ENCODE results near the gene NEK1.
"Not testable (repeated sequence)": the region's sequence is repeated elsewhere in the genome, so short reads cannot be mapped to it uniquely, and the experiment has no call there.

NEK1 gene

DNA sequence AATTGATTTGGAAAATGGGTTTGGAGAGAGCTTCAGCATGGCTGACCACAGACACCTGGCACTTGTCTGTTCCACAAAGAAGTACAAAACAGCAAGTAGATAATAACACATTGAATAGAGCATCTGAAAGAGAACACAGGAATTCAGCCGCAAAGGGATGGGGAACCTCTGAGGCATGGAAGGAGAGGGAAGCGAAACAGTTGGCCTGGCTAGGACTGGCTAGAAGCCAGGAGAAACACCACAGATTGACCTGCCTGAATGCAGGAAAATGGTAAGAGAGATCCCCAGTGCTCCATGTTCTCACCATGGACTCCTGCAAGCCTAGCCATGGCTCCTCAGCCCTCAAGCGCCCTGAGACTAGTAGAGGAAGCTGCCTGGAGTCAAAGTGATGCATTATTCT is 171.9 kb downstream of the NEK1 start:
- in situ Hi-C loops (cut with HindIII; ENCODE audit: low pct_unique_long_range_greater_than_20kb, low sequenced_read_pairs) = no loop called here
- no peak for TF ChIP-seq JUND (IDR thresholded peaks at IDR 0.05; ENCODE audit: low read depth)
- no peak for DNase-seq (ENCODE audit: low read depth in 1 of 2, low spot score in 1 of 2)

GRCh38 chr4:169439244-169439643 is 173.1 kb downstream of the NEK1 start:
- no peak for TF ChIP-seq JUND (IDR thresholded peaks at IDR 0.05; ENCODE audit: low read depth)
- in situ Hi-C loops (cut with HindIII; ENCODE audit: low pct_unique_long_range_greater_than_20kb, low sequenced_read_pairs) = no loop called here

DNA sequence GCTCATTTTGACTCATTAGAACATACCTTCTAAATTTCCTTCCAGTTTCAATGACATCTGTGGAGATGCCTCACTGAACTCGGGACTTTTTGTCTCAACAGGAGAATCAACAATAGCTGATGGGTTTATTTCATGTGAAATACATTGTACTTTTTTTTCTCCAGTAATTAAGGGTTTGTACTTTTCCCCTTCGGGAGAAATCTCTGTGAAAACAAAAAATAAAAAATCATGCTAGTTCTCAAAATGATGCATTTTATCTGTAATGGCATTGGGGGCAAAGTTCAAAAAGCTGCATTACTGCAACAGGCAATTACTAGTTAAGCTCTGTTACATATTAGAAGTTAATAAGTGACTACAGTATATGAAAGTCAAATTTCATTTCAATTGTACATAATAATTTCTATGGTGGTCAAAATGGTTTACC is 174.3 kb downstream of the NEK1 start:
- in situ Hi-C loops (cut with HindIII; ENCODE audit: low pct_unique_long_range_greater_than_20kb, low sequenced_read_pairs) = no loop called here
- TF ChIP-seq JUND (IDR thresholded peaks at IDR 0.05; ENCODE audit: low read depth) = no peak
- no peak for DNase-seq (ENCODE audit: low read depth in 1 of 2, low spot score in 1 of 2)

More at GRCh38 chr4:169439244-169439643, 173.1 kb downstream of the NEK1 start:
- peak; percentile 10 to 15 for DNase-seq (ENCODE audit: low read depth in 1 of 2, low spot score in 1 of 2)

DNA sequence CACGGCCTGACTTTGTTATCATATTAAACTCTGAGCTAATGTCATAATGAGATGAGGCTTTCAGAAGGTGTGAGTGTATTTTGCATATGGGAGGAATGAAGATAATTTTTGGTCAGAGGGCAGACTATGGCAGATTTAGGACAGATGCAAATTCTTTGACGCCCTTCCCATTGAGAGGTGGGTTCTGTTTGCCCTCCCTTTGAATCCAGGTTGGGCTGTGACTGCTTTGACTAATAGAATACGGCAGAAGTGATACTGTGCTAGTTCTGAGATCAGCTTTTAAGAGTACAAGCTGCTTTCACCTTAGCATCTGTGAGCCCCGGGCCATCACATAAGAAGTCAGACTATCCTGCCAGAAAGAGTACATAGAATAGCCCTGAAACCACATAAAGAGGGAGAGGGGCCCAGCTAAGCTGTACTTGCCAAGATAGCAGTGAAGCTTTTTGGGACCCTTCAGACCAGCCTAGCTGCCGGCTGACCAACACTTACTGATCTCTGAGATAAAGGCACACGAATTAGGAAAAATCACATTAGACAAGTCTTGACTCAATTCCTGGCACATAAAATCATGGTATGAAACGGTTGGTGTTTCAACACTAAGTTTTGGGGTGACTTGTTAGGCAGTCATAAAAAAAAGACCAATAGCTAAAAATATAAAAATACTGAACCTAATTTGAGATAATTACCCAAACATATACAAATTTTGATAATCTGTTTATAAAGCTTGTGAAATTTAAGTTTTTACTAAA is 174.9 kb downstream of the NEK1 start:
- in situ Hi-C loops (cut with HindIII; ENCODE audit: low pct_unique_long_range_greater_than_20kb, low sequenced_read_pairs) = no loop called here
- DNase-seq (ENCODE audit: low read depth in 1 of 2, low spot score in 1 of 2) = no peak
- TF ChIP-seq JUND (IDR thresholded peaks at IDR 0.05; ENCODE audit: low read depth) = no peak

DNA sequence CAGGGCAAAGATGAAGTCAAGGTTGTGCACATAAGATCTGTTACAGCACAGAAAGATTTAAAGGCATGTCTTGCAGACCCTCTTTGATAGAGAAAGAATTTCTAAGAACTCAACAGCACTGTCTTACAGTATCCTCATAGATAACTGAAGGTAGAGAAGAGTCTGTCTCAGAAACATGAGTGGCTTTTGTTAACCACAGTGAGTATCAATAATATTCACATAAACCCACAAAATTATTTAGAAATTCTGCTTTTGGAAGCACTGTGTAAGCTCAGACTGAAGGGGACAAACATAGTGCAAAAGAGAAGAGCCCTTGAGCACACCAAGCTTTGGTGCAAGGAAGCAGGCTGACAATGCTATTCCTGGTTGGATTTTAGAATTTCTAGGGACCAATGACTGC is 175.6 kb downstream of the NEK1 start:
- in situ Hi-C loops (cut with HindIII; ENCODE audit: low pct_unique_long_range_greater_than_20kb, low sequenced_read_pairs) = no loop called here
- no peak for TF ChIP-seq JUND (IDR thresholded peaks at IDR 0.05; ENCODE audit: low read depth)
- no peak for DNase-seq (ENCODE audit: low read depth in 1 of 2, low spot score in 1 of 2)

GRCh38 chr4:169428376-169428775 is 184.0 kb downstream of the NEK1 start:
- TF ChIP-seq JUND (IDR thresholded peaks at IDR 0.05; ENCODE audit: low read depth) = no peak
- in situ Hi-C loops (cut with HindIII; ENCODE audit: low pct_unique_long_range_greater_than_20kb, low sequenced_read_pairs) = no loop called here

DNA sequence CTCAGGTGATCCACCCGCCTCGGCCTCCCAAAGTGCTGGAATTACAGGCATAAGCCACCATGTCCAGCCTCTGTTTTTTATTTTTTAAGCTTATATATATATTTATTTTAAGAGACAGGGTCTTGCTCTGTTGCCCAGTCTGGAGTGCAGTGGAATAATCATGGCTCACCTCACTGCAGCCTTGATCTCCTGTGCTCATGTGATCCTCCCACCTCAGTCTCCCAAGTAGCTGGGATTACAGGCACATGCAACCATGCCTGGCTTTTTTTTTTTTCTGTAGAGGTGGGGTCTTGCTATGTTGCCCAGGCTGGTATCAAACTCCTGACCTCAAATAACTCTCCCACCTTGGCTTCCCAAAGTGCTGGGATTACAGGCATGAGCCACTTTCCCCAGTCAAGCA is 184.7 kb downstream of the NEK1 start:
- DNase-seq (ENCODE audit: low read depth in 1 of 2, low spot score in 1 of 2); in situ Hi-C loops (cut with HindIII; ENCODE audit: low pct_unique_long_range_greater_than_20kb, low sequenced_read_pairs): not testable (repeated sequence)

More at GRCh38 chr4:169428376-169428775, 184.0 kb downstream of the NEK1 start:
- DNase-seq (ENCODE audit: low read depth in 1 of 2, low spot score in 1 of 2) = no peak

- no peak for TF ChIP-seq JUND (IDR thresholded peaks at IDR 0.05; ENCODE audit: low read depth)
- no peak for DNase-seq (ENCODE audit: low read depth in 1 of 2, low spot score in 1 of 2)
- in situ Hi-C loops (cut with HindIII; ENCODE audit: low pct_unique_long_range_greater_than_20kb, low sequenced_read_pairs) = no loop called here
These were observed 192.1 kb downstream of the NEK1 start for GRCh38 chr4:169420291-169420690.

DNA sequence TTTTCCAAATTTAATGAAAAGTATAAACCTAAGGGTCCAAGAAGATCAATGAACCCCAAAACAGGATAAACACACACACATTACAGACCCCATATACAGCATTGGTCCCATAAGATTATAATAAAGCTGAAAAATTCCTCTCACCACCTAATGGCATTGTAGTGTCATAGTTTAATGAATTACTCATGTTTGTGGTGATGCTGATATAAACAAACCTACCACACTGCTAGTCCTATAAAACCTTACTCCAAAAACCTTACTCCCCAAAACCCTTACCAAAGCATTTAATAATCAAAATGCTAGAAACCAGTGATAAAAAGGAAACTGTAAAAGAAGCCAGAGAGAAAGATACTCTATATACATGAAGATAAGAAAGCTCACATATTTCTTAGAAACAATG is 193.5 kb downstream of the NEK1 start:
- no peak for DNase-seq (ENCODE audit: low read depth in 1 of 2, low spot score in 1 of 2)
- in situ Hi-C loops (cut with HindIII; ENCODE audit: low pct_unique_long_range_greater_than_20kb, low sequenced_read_pairs) = no loop called here
- TF ChIP-seq JUND (IDR thresholded peaks at IDR 0.05; ENCODE audit: low read depth) = no peak

- no peak for TF ChIP-seq JUND (IDR thresholded peaks at IDR 0.05; ENCODE audit: low read depth)
- in situ Hi-C loops (cut with HindIII; ENCODE audit: low pct_unique_long_range_greater_than_20kb, low sequenced_read_pairs) = no loop called here
- no peak for DNase-seq (ENCODE audit: low read depth in 1 of 2, low spot score in 1 of 2)
These were observed 194.6 kb downstream of the NEK1 start for GRCh38 chr4:169417629-169418282.

DNA sequence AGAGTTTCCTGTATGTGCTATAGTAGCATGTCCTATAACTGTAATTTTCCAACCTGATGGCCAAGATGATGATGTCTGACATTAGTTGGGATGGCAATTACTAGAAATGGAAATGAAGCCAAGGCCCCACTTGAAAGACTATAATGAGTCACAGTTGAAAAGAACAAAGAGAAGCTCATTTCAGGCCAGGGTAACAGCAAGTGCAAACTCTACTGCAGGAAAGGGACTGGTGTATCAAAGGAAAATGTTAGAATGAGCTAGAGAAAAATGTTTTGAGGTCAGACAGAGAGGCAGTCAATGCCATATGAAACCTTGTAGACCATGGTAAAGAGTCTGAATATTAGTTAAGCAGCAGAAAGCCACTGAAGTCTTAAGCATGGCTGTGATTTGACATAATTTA is 195.4 kb downstream of the NEK1 start:
- in situ Hi-C loops (cut with HindIII; ENCODE audit: low pct_unique_long_range_greater_than_20kb, low sequenced_read_pairs) = no loop called here
- no peak for TF ChIP-seq JUND (IDR thresholded peaks at IDR 0.05; ENCODE audit: low read depth)
- no peak for DNase-seq (ENCODE audit: low read depth in 1 of 2, low spot score in 1 of 2)

- DNase-seq (ENCODE audit: low read depth in 1 of 2, low spot score in 1 of 2) = no peak
- in situ Hi-C loops (cut with HindIII; ENCODE audit: low pct_unique_long_range_greater_than_20kb, low sequenced_read_pairs) = no loop called here
- no peak for TF ChIP-seq JUND (IDR thresholded peaks at IDR 0.05; ENCODE audit: low read depth)
These were observed 195.9 kb downstream of the NEK1 start for GRCh38 chr4:169416461-169416860.

DNA sequence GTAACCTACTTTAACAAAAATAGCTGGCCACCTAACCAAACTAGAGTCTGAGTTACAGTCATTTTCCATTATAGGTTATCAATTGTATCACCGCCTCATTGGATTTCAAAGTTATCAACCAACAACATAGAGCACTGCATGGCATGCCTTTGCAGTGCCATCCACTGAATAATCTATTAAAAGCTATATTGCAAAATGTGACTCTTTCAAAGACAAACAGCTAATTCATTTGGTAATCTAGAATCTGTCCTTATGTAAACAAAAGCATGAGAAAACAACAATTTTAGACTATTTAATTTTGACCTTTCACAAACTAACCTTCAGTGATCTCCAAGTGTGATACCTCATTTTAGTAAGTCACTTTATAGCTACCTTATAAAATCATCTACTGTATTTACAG is 197.5 kb downstream of the NEK1 start:
- no peak for TF ChIP-seq JUND (IDR thresholded peaks at IDR 0.05; ENCODE audit: low read depth)
- no peak for DNase-seq (ENCODE audit: low read depth in 1 of 2, low spot score in 1 of 2)
- in situ Hi-C loops (cut with HindIII; ENCODE audit: low pct_unique_long_range_greater_than_20kb, low sequenced_read_pairs) = no loop called here

Data from T47D (cell line).